ENCODE measurements around the gene TGFBR3L. TPM values are rescaled to one million over a fixed set of nuclear protein-coding genes. Genes with fewer than 3 reads are reported as not detected.

TGFBR3L gene
- total RNA-seq, 2 donors from 2014 or later, result not detected

DNA sequence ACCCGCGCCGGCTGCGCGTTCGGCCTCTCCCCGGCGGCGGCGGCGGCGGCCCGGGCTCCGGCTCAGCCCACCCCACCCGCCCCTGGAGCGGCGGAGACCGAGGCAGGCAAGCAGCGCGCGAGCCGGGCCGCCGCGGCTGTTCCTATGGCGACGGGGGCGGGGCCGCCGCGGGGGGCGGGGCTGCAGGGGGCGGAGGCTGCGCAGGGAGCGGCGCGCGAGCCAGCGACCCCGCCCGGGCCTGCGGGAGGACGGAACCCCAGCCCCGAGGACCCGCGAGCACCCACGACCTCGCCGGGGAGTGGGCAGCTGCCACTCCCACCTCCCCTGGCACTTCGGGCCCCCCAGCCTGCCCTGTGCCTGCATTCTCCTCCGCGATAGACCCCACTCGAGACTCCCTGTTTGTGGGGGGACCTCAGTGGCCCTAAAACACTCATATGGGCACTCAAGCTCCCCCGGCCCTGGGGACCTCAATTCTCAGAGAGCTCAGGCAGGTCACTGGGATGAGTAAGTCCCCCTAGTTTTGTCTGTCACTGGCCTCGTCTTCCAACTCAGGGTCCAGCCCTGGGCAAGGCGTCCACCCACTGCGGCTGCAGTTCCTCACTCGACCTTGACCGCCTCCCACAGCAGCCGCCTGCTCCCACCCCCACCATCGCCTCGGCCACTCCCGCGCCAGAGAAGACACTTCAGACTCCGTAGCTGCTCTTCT is 11.5 kb downstream of the TGFBR3L start, which contains the start of gene CTXN1:
CTXN1 (minus strand) TSS at position 115 of the 706 bp plus-strand sequence. CDS start 597 bp downstream, outside the sequence.
- TF ChIP-seq, protein P1, sequence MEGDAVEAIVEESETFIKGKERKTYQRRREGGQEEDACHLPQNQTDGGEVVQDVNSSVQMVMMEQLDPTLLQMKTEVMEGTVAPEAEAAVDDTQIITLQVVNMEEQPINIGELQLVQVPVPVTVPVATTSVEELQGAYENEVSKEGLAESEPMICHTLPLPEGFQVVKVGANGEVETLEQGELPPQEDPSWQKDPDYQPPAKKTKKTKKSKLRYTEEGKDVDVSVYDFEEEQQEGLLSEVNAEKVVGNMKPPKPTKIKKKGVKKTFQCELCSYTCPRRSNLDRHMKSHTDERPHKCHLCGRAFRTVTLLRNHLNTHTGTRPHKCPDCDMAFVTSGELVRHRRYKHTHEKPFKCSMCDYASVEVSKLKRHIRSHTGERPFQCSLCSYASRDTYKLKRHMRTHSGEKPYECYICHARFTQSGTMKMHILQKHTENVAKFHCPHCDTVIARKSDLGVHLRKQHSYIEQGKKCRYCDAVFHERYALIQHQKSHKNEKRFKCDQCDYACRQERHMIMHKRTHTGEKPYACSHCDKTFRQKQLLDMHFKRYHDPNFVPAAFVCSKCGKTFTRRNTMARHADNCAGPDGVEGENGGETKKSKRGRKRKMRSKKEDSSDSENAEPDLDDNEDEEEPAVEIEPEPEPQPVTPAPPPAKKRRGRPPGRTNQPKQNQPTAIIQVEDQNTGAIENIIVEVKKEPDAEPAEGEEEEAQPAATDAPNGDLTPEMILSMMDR (IDR thresholded peaks at IDR 0.05), result no peak
- no peak for ATAC-seq (ENCODE audit: insufficient number of reproducible peaks, low FRiP score, low read depth)
- H3K27ac ChIP-seq, result no peak within 1 kb of the TSS
- no peaks in the 10 kb centered on the region for H3K9me3 ChIP-seq
- peaks cover 19% of the 10 kb centered on the region for H3K36me3 ChIP-seq
- no peak for DNase-seq (ENCODE audit: low spot score)
- H3K27me3 ChIP-seq (replicated peaks; ENCODE audit: insufficient read depth), result no peaks in the 10 kb centered on the region
- H3K4me3 ChIP-seq, result peak within 1 kb of the TSS; percentile 64
- H3K4me1 ChIP-seq (ENCODE audit: control insufficient read depth in 1 of 2, low read depth in 2 of 2), result peaks cover 49 to 70% of the 10 kb centered on the region in 2 donors

DNA sequence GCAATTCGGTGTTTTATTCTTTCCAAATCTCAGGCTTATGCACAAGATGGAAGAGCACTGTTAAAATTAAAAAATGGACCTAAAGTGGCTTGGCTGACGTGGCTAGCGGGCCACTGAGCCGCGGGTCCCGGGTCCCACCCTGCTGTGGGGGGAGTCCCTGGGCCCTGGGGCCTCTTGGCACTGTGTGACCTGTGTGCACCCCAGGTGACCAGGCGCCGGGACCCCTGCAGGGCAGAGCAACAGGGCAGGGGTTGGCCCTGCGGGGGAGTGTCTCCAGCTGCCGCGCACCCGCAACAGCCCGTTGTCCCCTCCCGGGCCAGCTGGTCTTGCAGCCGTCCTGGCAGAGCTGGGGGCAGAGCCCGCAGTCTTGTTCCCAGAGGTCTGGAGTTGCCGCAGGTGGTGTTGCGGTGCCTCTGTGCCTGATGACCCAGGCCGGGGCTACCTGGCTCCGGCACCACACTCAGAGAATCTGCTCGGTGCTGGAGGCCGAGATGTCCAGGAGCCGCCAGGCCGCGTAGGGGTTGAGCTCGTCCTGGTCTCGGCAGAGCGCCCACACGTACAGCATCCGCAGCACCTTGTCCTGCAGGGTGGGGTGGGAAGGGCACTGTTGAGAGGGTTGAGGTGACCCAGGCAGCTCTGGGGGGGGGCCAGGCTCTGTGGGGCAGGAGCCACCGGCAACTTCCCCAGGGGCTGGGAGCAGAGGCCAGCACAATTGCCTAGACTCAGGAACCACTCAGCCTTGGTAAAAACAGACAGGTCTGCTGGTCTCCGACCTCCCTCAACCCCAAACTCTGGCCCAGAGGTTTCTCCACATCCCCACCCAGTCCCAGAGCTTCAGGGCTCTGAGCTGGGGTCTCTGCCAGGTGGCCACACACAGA is 12.3 kb downstream of the TGFBR3L start:
- H3K4me1 ChIP-seq (ENCODE audit: control insufficient read depth in 1 of 2, low read depth in 2 of 2), result peaks cover 44 to 65% of the 10 kb centered on the region in 2 donors
- H3K36me3 ChIP-seq, result peaks cover 26% of the 10 kb centered on the region
- ATAC-seq (ENCODE audit: insufficient number of reproducible peaks, low FRiP score, low read depth), result no peak
- no peaks in the 10 kb centered on the region for H3K27me3 ChIP-seq (replicated peaks; ENCODE audit: insufficient read depth)
- no peak overlapping the region for H3K27ac ChIP-seq
- peak overlapping the region; percentile 64 for H3K4me3 ChIP-seq
- TF ChIP-seq, protein P1 (IDR thresholded peaks at IDR 0.05), result no peak
- DNase-seq (ENCODE audit: low spot score), result no peak
- no peaks in the 10 kb centered on the region for H3K9me3 ChIP-seq

- peaks cover 26% of the 10 kb centered on the region for H3K36me3 ChIP-seq
- TF ChIP-seq, protein P1 (IDR thresholded peaks at IDR 0.05), result no peak
- no peaks in the 10 kb centered on the region for H3K27me3 ChIP-seq (replicated peaks; ENCODE audit: insufficient read depth)
- no peak for ATAC-seq (ENCODE audit: insufficient number of reproducible peaks, low FRiP score, low read depth)
- H3K4me3 ChIP-seq, result peak overlapping the region; percentile 62
- H3K4me1 ChIP-seq (ENCODE audit: control insufficient read depth in 1 of 2, low read depth in 2 of 2), result peaks cover 38 to 58% of the 10 kb centered on the region in 2 donors
- DNase-seq (ENCODE audit: low spot score), result no peak
- no peaks in the 10 kb centered on the region for H3K9me3 ChIP-seq
- peak overlapping the region; percentile 91 to 99 for H3K27ac ChIP-seq
Observed at GRCh38 chr19:7927605-7928333, 13.1 kb downstream of the TGFBR3L start.

- DNase-seq (ENCODE audit: low spot score) (no peak), ATAC-seq (ENCODE audit: insufficient number of reproducible peaks, low FRiP score, low read depth) (peak; percentile 2)
- Histone ChIP-seq H3K4me1 (ENCODE audit: control insufficient read depth in 1 of 2, low read depth in 2 of 2) (peaks cover 38 to 58% of the 10 kb centered on the region in 2 donors), H3K27me3 (replicated peaks; ENCODE audit: insufficient read depth) (no peaks in the 10 kb centered on the region), H3K9me3 (no peaks in the 10 kb centered on the region), H3K4me3 (peak overlapping the region; percentile 62), H3K27ac (peak overlapping the region; percentile 91 to 99), H3K36me3 (peaks cover 27% of the 10 kb centered on the region)
- TF ChIP-seq, protein P1 (IDR thresholded peaks at IDR 0.05), result no peak
Observed at GRCh38 chr19:7928334-7928706, 13.7 kb downstream of the TGFBR3L start.
